NCI-H2107 (cell line): Measurements from ENCODE around the gene PBX2.
"Not testable (repeated sequence)": the region's sequence is repeated elsewhere in the genome, so short reads cannot be mapped to it uniquely, and the experiment has no call there.

Experiments
- DNase-seq: peaks from one replicate; lab custom pipeline; 2025; lab: John Stamatoyannopoulos, UW

The PBX2 gene

GRCh38 chr6:32149092-32149755, 40.8 kb downstream of the PBX2 start:
- DNase-seq = no peak

GRCh38 chr6:32148289-32149091, 41.5 kb downstream of the PBX2 start:
- no peak for DNase-seq

GRCh38 chr6:32147401-32148132, 42.4 kb downstream of the PBX2 start:
- DNase-seq = no peak

GRCh38 chr6:32146687-32147086, 43.3 kb downstream of the PBX2 start:
- DNase-seq = no peak

- DNase-seq = no peak
These were observed 43.7 kb downstream of the PBX2 start for GRCh38 chr6:32146287-32146686.

GRCh38 chr6:32144238-32144637, 45.8 kb downstream of the PBX2 start:
- not testable (repeated sequence) for DNase-seq

GRCh38 chr6:32140420-32141046, 49.5 kb downstream of the PBX2 start:
- no peak for DNase-seq

GRCh38 chr6:32139590-32139989, 50.4 kb downstream of the PBX2 start:
- no peak for DNase-seq

- DNase-seq = no peak
These were observed 52.5 kb downstream of the PBX2 start for GRCh38 chr6:32137454-32137853.
